ENCODE results near the gene RNF32. TPM values are rescaled to one million over a fixed set of nuclear protein-coding genes. Genes with fewer than 3 reads are reported as not detected.
A peak's percentile ranks its signal among the peaks of the same experiment; 100 is the strongest.
"Not testable (repeated sequence)": the region's sequence is repeated elsewhere in the genome, so short reads cannot be mapped to it uniquely, and the experiment has no call there.

Gene RNF32
- total RNA-seq, 4 donors from 2014 or later = 1.1 to 3.0 (median 2.0) TPM

DNA sequence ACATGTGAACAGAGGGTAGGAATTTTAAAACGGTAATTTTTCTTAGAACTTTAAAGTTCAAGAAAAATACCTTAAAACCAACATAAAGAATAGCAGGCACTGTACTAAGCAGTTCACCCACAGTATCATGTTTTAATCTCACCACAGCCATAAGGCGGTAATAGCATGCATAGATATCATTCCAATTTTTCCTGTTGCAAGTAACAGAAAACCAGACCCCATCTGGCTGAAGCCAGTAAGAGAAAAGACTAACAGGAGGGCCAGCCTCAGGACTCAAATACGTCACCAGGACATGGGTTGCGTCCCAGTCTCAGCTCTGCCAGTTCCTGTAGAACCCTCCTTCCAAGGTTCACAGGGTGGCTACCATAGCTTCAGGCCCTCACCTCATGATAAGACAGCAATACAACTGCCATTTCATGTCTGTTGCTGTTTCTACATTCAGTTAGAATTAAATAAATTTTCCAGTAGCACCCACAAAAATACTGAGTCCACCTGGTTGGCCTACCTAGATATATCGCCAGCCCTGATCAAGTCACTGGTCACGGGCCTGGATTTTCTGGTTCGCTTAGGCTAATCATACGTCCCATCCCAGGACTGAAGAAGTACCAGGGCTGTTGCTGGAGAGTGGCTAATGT, 2.0 kb upstream of the RNF32 start:
- Histone ChIP-seq H3K27me3 (no peaks in the 10 kb centered on the region), H3K4me1 (peaks cover 0 to 18% (median 8%) of the 10 kb centered on the region in 4 donors), H3K36me3 (no peaks in the 10 kb centered on the region), H3K9me3 (no peaks in the 10 kb centered on the region), H3K27ac (no peak overlapping the region), H3K4me3 (no peak overlapping the region)
- intact Hi-C loops (cut with DNase I; ENCODE audit: low total_unique reads) = no loop called here
- 98 to 99% methylated on average over 4 to 8 of the region's 8 CpGs for WGBS, 2 donors (ENCODE audit: low coverage in 1 of 2)
- TF ChIP-seq, protein P1, sequence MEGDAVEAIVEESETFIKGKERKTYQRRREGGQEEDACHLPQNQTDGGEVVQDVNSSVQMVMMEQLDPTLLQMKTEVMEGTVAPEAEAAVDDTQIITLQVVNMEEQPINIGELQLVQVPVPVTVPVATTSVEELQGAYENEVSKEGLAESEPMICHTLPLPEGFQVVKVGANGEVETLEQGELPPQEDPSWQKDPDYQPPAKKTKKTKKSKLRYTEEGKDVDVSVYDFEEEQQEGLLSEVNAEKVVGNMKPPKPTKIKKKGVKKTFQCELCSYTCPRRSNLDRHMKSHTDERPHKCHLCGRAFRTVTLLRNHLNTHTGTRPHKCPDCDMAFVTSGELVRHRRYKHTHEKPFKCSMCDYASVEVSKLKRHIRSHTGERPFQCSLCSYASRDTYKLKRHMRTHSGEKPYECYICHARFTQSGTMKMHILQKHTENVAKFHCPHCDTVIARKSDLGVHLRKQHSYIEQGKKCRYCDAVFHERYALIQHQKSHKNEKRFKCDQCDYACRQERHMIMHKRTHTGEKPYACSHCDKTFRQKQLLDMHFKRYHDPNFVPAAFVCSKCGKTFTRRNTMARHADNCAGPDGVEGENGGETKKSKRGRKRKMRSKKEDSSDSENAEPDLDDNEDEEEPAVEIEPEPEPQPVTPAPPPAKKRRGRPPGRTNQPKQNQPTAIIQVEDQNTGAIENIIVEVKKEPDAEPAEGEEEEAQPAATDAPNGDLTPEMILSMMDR (IDR thresholded peaks at IDR 0.05) = no peak
- TF ChIP-seq POLR2A (IDR thresholded peaks at IDR 0.05) = no peak
- TF ChIP-seq POLR2AphosphoS5 (IDR thresholded peaks at IDR 0.05) = no peak
- TF ChIP-seq EP300 (IDR thresholded peaks at IDR 0.05; ENCODE audit: low read depth) = no peak
- DNase-seq = no peak
- in situ Hi-C loops (cut with MboI; ENCODE audit: low pct_ligation_motif_present in 1 of 4, low pct_unique_long_range_greater_than_20kb in 1 of 4, low sequenced_read_pairs in 3 of 4) = no loop called here

DNA sequence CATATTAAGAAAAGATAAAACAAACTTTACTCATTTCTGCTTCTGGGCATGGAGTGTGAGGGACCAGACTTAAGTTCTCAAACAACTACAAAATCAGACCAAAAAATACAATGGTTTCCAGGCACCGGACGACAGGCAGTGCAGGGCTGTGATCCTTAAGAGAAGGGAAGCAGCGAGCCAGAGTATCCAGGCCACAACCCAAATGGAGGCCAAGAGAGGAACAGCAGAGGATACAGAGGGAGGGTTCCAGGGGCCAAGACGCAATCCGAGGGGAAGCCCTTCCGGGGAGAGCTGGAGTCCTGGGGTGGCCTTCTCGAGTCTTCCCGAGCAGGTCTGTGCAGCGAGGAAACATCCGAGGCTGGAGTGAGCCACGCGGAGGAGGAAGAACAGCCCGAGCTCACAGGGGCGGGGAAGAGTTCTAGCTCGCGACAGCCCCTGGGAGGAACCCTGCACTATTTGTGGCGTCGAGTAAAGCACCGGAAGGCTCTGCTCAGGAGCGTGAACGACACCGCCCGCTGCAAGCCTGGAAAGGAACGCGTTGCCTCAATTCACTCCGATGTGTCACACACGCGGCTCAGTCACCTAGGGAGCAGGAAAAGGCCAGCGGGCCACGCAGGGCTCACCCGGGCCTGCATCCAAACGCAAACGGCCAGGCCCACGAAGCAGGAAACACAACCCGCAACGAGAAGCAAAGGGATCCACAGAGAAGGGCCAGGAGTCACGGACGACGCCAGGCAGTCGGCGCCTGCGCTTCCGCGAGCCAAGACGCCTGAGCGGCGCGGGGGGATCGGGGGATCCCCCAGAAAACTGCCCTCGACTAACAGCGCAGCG, 933 bp upstream of the RNF32 start:
- intact Hi-C loops (cut with DNase I; ENCODE audit: low total_unique reads) (no loop called here), in situ Hi-C loops (cut with MboI; ENCODE audit: low pct_ligation_motif_present in 1 of 4, low pct_unique_long_range_greater_than_20kb in 1 of 4, low sequenced_read_pairs in 3 of 4) (no loop called here)
- H3K36me3 ChIP-seq = no peaks in the 10 kb centered on the region
- DNase-seq = peak; percentile 14
- TF ChIP-seq, protein P1 (IDR thresholded peaks at IDR 0.05) = no peak
- TF ChIP-seq EP300 (IDR thresholded peaks at IDR 0.05; ENCODE audit: low read depth) = no peak
- TF ChIP-seq POLR2A (IDR thresholded peaks at IDR 0.05) = no peak
- TF ChIP-seq POLR2AphosphoS5 (IDR thresholded peaks at IDR 0.05) = no peak
- H3K9me3 ChIP-seq = no peaks in the 10 kb centered on the region
- peaks cover 0 to 18% (median 8%) of the 10 kb centered on the region in 4 donors for H3K4me1 ChIP-seq
- 65 to 100% methylated on average over 2 to 38 of the region's 52 CpGs for WGBS, 2 donors (ENCODE audit: low coverage in 1 of 2)
- peak overlapping the region; percentile 50 to 92 (median 84) for H3K4me3 ChIP-seq
- no peaks in the 10 kb centered on the region for H3K27me3 ChIP-seq
- peak overlapping the region; percentile 85 to 91 (median 86) for H3K27ac ChIP-seq

DNA sequence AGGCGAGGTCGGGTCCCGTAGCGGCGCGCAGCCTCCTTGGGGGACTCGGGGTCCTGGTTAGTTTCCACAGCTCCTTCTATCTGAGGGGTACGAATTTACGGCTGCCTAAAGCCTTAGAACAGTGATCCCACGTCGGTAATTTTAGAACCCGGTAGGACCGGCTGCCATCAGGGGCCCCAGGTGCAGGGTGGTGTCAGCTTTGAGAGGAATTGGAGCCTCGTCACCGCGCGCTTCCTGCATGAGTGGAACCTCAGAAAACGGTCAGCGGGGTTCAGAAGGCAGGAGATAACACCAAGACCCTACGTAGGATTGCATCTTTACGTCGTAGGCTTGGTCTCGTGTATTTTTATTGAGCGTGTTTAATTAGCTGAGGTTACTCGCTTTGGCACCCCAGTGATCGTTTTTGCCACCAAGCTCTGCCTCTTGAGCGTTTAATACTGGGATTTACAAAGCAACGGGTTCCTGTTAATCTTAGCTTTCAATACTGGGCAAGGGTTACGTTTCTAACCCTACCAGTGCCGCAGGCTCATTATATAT, 443 bp downstream of the RNF32 start:
- Histone ChIP-seq H3K4me3 (peak overlapping the region; percentile 50 to 92 (median 84)), H3K9me3 (no peaks in the 10 kb centered on the region), H3K36me3 (no peaks in the 10 kb centered on the region), H3K27me3 (no peaks in the 10 kb centered on the region), H3K4me1 (peaks cover 0 to 18% (median 8%) of the 10 kb centered on the region in 4 donors), H3K27ac (peak overlapping the region; percentile 85 to 91 (median 86))
- WGBS, 2 donors (ENCODE audit: low coverage in 1 of 2) = 3 to 22% methylated on average over 3 to 29 of the region's 30 CpGs
- in situ Hi-C loops (cut with MboI; ENCODE audit: low pct_ligation_motif_present in 1 of 4, low pct_unique_long_range_greater_than_20kb in 1 of 4, low sequenced_read_pairs in 3 of 4) = no loop called here
- peak; percentile 68 for DNase-seq
- intact Hi-C loops (cut with DNase I; ENCODE audit: low total_unique reads) = no loop called here
- TF ChIP-seq, protein P1 (IDR thresholded peaks at IDR 0.05) = no peak
- TF ChIP-seq POLR2A (IDR thresholded peaks at IDR 0.05) = peak; percentile 6

DNA sequence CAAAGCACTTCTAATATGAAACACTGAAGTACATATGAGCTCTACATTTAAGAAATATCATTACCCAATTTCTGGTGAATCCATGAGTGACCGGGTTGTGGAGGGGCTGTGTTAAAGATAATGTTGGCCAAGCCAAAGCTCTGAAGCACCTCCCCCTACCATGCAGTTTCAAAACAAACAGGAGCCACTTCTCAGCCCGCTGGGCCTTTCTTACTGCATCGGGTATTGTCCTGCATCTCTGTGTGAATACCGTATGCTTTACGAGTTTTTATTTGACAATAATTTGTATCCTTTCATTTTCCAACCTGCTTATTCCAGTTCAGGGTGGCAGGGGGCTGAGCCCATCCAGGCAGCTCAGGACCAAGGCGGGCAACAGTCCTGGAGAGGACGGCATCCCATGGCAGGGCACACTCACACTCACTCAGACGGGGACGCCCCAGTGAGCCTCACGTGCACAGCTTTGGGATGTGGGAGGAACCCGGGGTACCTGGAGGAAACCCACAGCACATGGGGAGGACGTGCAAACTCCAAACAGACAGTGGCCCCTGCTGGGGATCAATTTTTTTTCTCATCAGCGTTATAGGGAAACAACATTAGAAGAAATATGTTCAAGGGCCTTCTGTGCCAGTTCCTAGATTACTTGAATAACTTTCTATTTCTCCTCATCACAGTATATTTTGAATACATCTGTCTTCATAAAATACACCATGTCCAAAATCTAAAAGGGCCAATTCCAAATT, 1.9 kb downstream of the RNF32 start:
- no peak for TF ChIP-seq EP300 (IDR thresholded peaks at IDR 0.05; ENCODE audit: low read depth)
- no peak for TF ChIP-seq POLR2A (IDR thresholded peaks at IDR 0.05)
- TF ChIP-seq, protein P1 (IDR thresholded peaks at IDR 0.05) = no peak
- TF ChIP-seq POLR2AphosphoS5 (IDR thresholded peaks at IDR 0.05) = no peak
- 84 to 100% methylated on average over 1 to 13 of the region's 13 CpGs for WGBS, 2 donors (ENCODE audit: low coverage in 1 of 2)
- no peak overlapping the region for H3K27ac ChIP-seq
- H3K9me3 ChIP-seq = no peaks in the 10 kb centered on the region
- intact Hi-C loops (cut with DNase I; ENCODE audit: low total_unique reads) = no loop called here
- H3K27me3 ChIP-seq = no peaks in the 10 kb centered on the region
- DNase-seq = no peak
- in situ Hi-C loops (cut with MboI; ENCODE audit: low pct_ligation_motif_present in 1 of 4, low pct_unique_long_range_greater_than_20kb in 1 of 4, low sequenced_read_pairs in 3 of 4) = no loop called here
- peaks cover 0 to 18% (median 8%) of the 10 kb centered on the region in 4 donors for H3K4me1 ChIP-seq
- H3K4me3 ChIP-seq = no peak overlapping the region
- no peaks in the 10 kb centered on the region for H3K36me3 ChIP-seq

DNA sequence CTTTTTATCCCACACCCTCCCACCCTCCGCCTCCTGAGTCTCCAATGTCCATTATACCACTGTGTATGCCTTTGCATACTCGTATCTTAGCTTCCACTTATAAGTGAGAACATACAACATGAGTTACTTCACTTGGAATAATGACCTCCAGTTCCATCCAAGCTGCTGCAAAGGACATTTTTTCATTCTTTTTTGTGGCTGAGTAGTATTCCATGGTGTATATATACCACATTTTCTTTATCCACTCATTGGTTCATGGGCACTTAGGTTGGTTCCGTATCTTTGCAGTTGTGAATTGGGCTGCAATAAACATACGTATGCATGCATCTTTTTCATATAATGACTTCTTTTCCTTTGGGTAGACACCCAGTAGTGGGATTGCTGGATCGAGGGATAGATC, 6.8 kb downstream of the RNF32 start:
- H3K27ac ChIP-seq; DNase-seq; H3K36me3 ChIP-seq; H3K4me1 ChIP-seq; in situ Hi-C loops (cut with MboI; ENCODE audit: low pct_ligation_motif_present in 1 of 4, low pct_unique_long_range_greater_than_20kb in 1 of 4, low sequenced_read_pairs in 3 of 4); H3K9me3 ChIP-seq; intact Hi-C loops (cut with DNase I; ENCODE audit: low total_unique reads); H3K4me3 ChIP-seq: not testable (repeated sequence)
- peaks cover 21% of the 10 kb centered on the region for H3K27me3 ChIP-seq
- WGBS, 2 donors (ENCODE audit: low coverage in 1 of 2) = 92 to 96% methylated on average over 5 of the region's 5 CpGs
